ENCODE results near the gene DOCK1.

Gene DOCK1

GRCh38 chr10:127368101-127368500, 462.9 kb downstream of the DOCK1 start:
- H3K4me3 ChIP-seq (ENCODE audit: low read depth, low read length), result no peak overlapping the region
- no peak for TF ChIP-seq CTCF (IDR thresholded peaks at IDR 0.05; ENCODE audit: low read depth, low read length)
- no peak for TF ChIP-seq MAX (IDR thresholded peaks at IDR 0.05; ENCODE audit: low read depth, low read length)
- TF ChIP-seq MYC (IDR thresholded peaks at IDR 0.05; ENCODE audit: low read depth, low read length), result no peak
- TF ChIP-seq POLR2A (IDR thresholded peaks at IDR 0.05; ENCODE audit: extremely low read depth, insufficient read length), result no peak
- no peak for DNase-seq (ENCODE audit: low read depth)

GRCh38 chr10:127368929-127369328, 463.7 kb downstream of the DOCK1 start:
- no peak for DNase-seq (ENCODE audit: low read depth)
- H3K4me3 ChIP-seq (ENCODE audit: low read depth, low read length), result no peak overlapping the region
- TF ChIP-seq CTCF (IDR thresholded peaks at IDR 0.05; ENCODE audit: low read depth, low read length), result no peak
- no peak for TF ChIP-seq MYC (IDR thresholded peaks at IDR 0.05; ENCODE audit: low read depth, low read length)
- no peak for TF ChIP-seq MAX (IDR thresholded peaks at IDR 0.05; ENCODE audit: low read depth, low read length)
- TF ChIP-seq POLR2A (IDR thresholded peaks at IDR 0.05; ENCODE audit: extremely low read depth, insufficient read length), result no peak

GRCh38 chr10:127370601-127371000, 465.4 kb downstream of the DOCK1 start:
- H3K4me3 ChIP-seq (ENCODE audit: low read depth, low read length), result no peak overlapping the region
- TF ChIP-seq MYC (IDR thresholded peaks at IDR 0.05; ENCODE audit: low read depth, low read length) (no peak), CTCF (IDR thresholded peaks at IDR 0.05; ENCODE audit: low read depth, low read length) (no peak), MAX (IDR thresholded peaks at IDR 0.05; ENCODE audit: low read depth, low read length) (no peak), POLR2A (IDR thresholded peaks at IDR 0.05; ENCODE audit: extremely low read depth, insufficient read length) (no peak)
- DNase-seq (ENCODE audit: low read depth), result no peak

GRCh38 chr10:127372361-127372760, 467.1 kb downstream of the DOCK1 start:
- DNase-seq (ENCODE audit: low read depth), result no peak
- H3K4me3 ChIP-seq (ENCODE audit: low read depth, low read length), result no peak overlapping the region
- no peak for TF ChIP-seq CTCF (IDR thresholded peaks at IDR 0.05; ENCODE audit: low read depth, low read length)
- no peak for TF ChIP-seq MAX (IDR thresholded peaks at IDR 0.05; ENCODE audit: low read depth, low read length)
- no peak for TF ChIP-seq MYC (IDR thresholded peaks at IDR 0.05; ENCODE audit: low read depth, low read length)
- no peak for TF ChIP-seq POLR2A (IDR thresholded peaks at IDR 0.05; ENCODE audit: extremely low read depth, insufficient read length)

- no peak overlapping the region for H3K4me3 ChIP-seq (ENCODE audit: low read depth, low read length)
- no peak for DNase-seq (ENCODE audit: low read depth)
- TF ChIP-seq POLR2A (IDR thresholded peaks at IDR 0.05; ENCODE audit: extremely low read depth, insufficient read length), result no peak
- TF ChIP-seq MAX (IDR thresholded peaks at IDR 0.05; ENCODE audit: low read depth, low read length), result no peak
- no peak for TF ChIP-seq MYC (IDR thresholded peaks at IDR 0.05; ENCODE audit: low read depth, low read length)
- no peak for TF ChIP-seq CTCF (IDR thresholded peaks at IDR 0.05; ENCODE audit: low read depth, low read length)
Observed at GRCh38 chr10:127374074-127374680, 468.9 kb downstream of the DOCK1 start.

Measured in NB4 (cell line).